GM21528 (cell line): ENCODE results near the gene LRRC2.
"Not testable (repeated sequence)": the region's sequence is repeated elsewhere in the genome, so short reads cannot be mapped to it uniquely, and the experiment has no call there.

ENCODE experiments used
- ATAC-seq: cut with Tn5 transposase; IDR thresholded peaks from one replicate; pipeline ENCODE4 v1.9.1; 2021; ENCODE audit warnings: mild to moderate bottlenecking, moderate library complexity; ENCODE audit not compliant: unreplicated experiment, low FRiP score

The LRRC2 gene

GRCh38 chr3:46501702-46502101 lies 64.4 kb downstream of the LRRC2 start:
- ATAC-seq, result no peak

DNA sequence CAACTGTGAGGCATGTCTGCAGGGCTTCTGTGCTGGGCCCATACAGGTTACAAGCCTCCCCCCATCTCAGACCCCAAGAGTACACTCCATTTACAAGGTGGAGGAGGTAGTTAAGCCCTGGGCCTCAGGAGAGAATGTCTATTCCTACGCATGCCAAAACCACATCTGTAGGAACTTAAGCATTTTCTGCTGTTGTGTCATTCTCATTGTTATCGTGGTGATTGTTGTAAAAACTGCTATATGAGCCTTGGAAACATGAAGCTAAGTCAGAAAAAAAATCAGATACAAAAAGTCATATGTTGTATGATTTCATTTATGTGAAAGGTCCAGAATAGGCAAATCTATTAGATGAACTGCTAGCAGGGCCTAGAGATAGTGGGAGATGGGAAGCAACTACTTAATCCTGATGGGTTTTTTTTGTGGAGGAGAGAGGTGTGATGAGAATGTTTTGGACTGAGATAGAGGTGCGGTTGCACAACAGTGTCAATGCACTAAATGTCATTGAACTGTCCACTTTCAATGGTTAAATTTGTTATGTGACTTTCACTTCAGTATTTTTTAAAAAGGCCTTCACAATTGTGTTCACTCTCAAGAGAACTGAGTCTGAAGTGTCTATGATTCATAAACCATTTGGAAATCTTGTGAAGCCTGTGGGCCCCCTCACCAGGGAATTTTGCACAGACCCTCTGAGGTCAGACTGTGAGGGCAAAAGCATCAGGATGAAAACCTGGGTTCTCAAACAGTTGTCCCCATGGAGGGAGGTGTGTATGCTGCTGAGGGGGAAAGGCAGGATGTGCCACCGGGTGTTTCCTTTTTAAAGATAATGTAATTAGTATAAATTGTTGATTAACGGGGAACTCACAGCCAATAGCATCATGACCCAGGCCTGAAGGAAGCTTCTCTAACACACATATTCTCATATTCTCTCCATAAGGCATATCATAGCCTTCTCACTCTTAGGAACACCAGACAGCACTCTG lies 65.2 kb downstream of the LRRC2 start:
- ATAC-seq, result no peak

GRCh38 chr3:46498916-46499519 lies 67.1 kb downstream of the LRRC2 start:
- no peak for ATAC-seq

DNA sequence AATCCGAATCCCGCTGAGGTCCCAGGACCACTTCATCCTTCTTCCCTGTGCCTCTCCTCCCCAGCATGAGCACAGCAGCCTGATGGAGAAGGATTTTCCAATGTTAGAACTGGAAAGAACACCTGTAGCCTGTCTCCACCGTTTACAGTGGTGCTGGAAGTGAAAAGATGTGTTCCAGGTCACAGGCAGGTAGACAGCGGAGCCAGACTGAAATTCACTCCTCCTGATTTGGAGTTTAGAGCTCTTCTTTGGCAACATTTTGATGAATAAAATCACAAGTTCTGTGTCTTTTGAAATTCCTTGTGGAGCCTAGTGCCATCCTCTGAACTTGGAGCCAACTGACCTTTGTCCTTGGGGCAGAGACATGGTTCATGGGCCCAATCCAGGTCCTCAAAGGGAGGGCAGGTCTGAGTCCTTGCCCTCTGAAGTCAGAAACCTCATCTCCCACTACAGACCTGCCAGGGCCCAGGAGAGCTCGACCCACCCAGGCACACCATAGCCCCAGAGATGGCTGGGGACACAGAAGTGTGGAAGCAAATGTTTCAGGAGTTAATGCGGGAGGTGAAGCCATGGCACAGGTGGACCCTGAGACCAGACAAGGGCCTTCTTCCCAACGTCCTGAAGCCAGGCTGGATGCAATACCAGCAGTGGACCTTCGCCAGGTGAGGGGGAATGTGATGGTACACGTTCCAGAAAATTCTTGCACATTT lies 68.4 kb downstream of the LRRC2 start, which contains the start of gene RTP3:
Gene RTP3, plus strand, starts transcription at position 421 of the 710 bp plus-strand sequence. Its CDS starts 87 bp downstream, at position 508.
- ATAC-seq, result no peak

DNA sequence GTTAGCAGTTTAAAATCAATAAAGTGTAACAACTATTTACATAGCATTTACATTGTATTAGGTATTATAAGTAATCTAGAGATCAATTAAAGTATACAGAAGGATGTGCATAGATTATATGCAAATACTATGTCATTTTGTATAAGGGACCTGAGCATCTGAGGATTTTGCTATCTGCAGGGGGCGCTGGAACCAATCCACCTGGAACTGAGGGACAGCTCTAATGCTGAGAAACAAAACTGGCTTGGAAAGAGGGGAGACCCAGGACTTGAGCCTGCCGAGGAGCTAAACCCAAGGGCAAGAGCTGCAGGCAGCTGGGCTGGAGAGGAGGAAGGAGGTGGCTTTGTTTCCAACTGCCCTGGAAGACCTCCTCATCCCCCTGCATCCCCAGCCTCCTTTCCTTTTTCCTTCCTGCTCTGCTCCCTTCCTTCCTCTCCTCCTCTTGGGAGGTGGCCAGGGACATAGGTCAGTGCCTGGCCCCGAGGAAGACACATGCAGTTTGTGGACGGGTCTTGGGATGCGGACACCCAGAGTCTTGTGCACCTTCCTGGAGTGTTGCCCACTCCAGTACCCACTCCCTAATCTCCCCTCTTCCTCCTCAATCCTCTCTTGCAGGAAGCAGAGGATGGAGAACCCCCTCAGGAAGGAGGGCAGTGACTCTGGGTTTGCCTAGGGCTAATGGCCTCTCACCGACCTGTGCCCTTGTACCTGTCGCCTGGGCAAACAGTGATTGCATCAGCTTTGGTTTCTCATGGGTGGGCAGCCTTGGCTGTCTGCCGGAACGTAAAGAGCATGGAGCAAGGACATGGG lies 69.2 kb downstream of the LRRC2 start:
- no peak for ATAC-seq

GRCh38 chr3:46495901-46496456 lies 70.1 kb downstream of the LRRC2 start:
- ATAC-seq, result no peak

DNA sequence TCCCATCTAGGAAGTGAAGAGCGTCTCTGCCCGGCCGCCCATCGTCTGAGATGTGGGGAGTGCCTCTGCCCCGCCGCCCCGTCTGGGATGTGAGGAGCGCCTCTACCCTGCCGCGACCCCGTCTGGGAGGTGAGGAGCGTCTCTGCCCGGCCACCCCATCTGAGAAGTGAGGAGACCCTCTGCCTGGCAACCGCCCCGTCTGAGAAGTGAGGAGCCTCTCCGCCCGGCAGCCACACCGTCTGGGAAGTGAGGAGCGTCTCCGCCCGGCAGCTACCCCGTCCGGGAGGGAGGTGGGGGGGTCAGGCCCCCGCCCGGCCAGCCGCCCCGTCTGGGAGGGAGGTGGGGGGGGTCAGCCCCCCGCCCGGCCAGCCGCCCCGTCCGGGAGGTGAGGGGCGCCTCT lies 71.6 kb downstream of the LRRC2 start:
- ATAC-seq, result not testable (repeated sequence)

- no peak for ATAC-seq
These were observed 73.1 kb downstream of the LRRC2 start for GRCh38 chr3:46492890-46493547.

- no peak for ATAC-seq
These were observed 74.7 kb downstream of the LRRC2 start for GRCh38 chr3:46491089-46492070.

DNA sequence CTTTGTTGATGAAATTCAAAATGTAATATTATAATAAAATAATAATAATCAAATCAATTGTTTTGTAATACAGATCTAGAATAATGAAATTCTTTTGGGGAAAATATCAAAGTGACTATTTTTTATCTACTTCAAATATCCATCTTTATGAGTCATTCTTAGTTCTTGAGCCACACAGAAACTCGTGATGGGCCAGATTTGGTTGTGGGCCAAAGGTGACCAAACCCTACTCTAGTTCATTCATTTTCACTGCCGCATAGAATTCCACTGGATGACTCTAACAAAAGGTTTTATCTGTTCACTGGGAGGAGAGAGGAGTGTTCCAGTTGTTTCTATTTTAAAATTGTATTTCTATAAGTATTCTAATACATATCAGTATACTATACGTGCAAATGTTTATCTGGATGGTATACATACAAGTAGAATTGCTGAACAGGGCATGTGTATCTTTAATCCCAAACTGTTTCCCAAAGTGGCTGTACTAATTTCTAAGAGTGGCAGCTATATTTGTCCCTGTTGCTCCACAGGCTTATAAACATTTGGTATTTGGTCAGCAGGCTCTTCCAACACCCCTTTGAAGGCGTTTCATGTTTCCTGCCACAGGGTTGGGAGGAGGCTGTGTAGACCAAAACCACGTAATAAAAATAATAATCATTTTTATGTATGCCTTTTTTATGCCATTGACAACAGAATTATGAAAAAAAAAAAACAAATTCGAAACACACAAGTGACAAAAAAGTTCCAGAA lies 75.6 kb downstream of the LRRC2 start:
- ATAC-seq, result no peak

DNA sequence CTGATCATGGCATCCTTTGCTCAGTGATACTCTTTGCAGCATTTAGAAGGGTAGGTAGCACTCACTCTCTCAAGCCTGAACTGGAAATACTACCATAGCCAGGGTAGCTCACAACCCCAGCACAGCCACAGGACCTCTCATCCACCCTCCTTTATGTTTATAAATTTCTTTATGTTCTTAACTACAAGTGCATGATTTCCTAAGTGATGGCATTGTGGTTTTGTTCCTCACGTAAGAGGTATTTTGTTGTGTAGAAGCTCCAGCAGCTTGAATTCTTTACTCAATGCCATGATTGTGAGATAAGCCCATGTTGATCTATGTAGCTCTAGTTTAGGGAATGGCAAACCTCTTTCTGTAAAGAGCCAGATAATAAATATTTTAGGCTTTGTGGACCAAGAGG lies 76.2 kb downstream of the LRRC2 start:
- no peak for ATAC-seq

DNA sequence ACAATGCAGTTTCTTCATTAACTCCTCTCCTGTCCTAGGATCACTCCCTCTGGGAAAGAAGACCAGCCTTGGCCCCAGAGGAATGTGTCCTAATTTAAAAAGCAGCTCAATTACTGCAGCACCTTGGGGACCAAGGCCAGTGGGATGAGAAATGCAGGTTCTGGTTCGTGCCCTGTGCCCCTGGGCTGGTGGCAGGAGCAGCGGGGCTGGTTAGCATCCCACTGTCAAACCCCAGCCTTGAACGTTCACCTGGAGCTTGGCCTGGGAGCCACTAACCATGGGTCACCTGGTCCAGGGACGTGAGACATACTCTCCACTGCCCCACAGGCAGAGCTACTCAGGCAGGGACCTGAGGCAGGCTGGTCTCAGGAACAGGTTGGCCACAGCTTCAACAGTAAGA lies 76.7 kb downstream of the LRRC2 start:
- ATAC-seq, result no peak

GRCh38 chr3:46488735-46489361 lies 77.3 kb downstream of the LRRC2 start:
- ATAC-seq, result peak; percentile 87

DNA sequence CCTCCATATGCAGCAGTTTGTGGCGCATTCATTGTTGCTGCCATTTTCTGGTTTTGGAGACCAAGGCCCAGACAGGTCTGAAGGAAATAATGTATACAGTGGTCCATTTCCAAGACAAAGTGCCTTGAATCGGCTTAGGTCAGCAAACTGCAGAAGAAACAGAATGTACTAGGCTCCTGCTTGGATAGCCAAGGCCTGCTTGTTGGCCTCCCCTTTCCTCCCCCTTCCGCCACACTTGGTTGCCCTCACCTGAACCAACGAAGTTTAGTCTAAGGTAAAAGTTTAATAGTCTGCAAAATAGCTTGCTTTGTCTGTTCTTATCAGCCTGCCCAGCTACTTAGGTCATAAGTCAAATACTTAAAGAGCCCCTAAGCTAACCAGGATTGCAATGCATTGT lies 80.3 kb downstream of the LRRC2 start:
- no peak for ATAC-seq

- no peak for ATAC-seq
These were observed 81.0 kb downstream of the LRRC2 start for GRCh38 chr3:46484911-46485778.

GRCh38 chr3:46484388-46484787 lies 81.7 kb downstream of the LRRC2 start:
- ATAC-seq, result no peak
